SK-N-DZ (cell line): ENCODE results near the gene OVOL1. TPM values are rescaled to one million over a fixed set of nuclear protein-coding genes. Genes with fewer than 3 reads are reported as not detected.
A peak's percentile ranks its signal among the peaks of the same experiment; 100 is the strongest.
"Not testable (repeated sequence)": the region's sequence is repeated elsewhere in the genome, so short reads cannot be mapped to it uniquely, and the experiment has no call there.

Experiments
- DNase-seq: peaks from one replicate; pipeline ENCODE4 v3.0.0-alpha.2; 2015; ENCODE audit warnings: low spot score
- polyA plus RNA-seq, 2 experiments: library from polyadenylated mRNA; depleted of rRNA; stranded (reverse); fragments of >200 nt; gene quantifications; 2 replicates each; pipeline ENCODE4 v1.2.3, GENCODE V29; 2014

Gene OVOL1
- polyA plus RNA-seq (2014; cell fraction: cytosol; rRNA removed) = not detected in 2 replicates
- polyA plus RNA-seq (2014; cell fraction: nucleus; rRNA removed) = not detected in 2 replicates

DNA sequence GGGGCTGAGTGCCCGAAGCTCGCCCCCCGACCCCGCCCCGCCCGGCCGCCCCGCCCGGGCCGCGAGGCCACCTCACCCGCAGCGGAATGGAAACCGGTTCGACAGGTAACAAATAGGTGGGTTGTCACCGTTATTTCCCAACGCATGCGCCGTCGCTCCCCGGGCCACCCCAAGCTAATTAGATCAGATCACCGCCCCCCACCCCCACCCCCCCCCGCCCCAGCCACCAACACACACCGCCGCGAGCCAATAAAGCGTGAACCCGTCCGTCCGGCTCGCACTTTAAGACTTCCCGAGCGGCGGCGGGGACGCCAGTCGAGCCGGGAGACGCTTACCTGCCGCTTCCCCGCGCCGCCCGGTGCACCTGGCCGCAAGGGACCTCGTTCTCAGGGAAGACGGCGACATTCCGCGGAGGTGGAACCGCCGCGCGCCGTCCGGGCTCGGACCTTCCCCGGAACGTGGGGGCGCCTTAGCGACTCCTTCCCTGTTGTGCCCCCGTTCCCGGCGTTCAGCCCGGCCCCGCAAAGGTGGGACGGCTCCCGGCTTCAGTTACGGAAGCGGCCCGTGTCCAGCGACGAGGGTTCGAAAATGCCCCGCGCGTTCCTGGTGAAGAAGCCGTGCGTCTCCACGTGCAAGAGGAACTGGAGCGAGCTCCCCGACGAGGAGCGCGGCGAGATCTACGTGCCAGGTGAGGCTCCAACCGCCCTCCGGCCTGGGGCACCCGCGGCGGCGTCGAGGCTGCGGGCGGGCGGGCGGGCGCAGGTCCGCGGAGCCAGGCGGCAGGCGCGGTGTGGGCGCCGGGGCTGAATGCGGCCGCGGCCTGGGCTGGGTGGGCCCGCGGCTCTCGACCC, at the start of gene OVOL1:
Gene OVOL1, plus strand, starts transcription at position 278 of the 851 bp plus-strand sequence. Its CDS starts 311 bp downstream, at position 589.
- DNase-seq = no peak

DNA sequence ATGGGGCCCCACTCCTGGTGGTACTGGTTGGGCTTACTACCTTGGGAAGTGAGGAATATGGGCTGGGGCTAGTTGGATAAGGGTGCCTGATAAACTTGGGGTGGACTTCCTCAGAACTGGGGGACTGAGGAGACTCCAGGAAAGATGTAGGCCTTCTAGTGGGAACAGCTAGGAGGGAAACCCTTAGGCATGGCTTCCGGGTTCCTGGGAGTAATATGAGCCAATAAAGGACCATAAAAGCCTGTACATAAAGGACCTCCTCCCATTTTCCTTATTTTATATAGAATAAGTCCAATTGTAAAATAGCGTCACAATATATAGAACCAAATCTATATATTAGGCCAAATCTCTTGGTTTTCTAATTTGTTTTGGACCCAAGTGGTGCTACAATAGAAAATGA, 47.8 kb upstream of the OVOL1 start:
- no peak for DNase-seq

DNA sequence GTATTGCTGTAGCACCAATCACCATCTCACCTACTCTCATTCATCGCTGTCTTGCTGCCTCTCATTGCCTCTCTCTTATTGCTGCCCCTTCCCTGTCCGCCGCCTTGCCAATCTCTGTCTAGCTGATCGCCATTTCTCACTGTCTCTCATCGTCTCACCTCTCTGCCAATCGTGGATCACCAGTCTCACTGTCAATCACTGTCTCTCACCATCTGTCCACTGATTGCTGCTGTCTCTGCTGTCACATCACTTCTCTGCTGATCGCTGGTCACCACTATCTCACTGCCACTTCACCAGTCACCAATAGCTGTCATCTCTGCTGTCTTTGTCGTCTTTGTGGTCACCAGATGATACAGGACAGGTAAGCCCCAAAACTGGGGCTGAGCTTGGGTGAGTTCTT, 45.7 kb upstream of the OVOL1 start:
- DNase-seq = no peak

DNA sequence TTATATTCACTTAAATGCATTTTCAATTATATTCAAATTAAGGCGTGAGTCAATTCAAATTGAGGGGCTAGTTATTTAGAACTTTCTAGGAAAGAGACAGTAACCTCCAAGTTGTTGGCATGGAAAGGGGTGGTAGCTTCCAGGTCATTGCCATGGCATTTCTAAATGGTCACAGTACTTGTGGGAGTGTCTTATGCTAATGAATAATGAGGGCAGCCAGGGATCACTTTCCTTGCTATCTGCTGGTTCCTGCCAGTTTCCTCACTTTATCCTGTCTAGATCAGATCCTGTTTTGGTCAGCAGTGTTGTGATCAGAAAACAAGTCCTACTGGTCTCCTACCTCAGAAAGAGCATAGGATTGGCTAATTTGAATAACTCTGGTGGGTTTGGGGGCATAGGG, 44.5 kb upstream of the OVOL1 start:
- no peak for DNase-seq

DNA sequence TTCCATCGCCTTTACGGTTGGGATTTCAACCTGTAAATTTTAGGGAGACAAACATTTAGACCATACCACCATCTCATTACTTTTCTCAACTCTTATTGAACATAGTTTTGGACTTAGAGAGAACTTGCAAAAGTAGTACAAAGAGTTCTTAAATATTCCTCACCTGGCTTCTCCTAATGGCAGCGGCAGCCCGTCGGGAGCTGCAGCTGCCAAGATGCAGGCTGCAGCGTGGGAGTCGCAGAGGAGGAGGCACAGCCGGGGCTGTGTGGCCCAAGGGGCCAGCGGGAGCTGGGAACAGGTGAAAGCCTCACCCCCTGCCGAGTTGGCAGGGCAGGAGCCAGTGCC, 43.2 kb upstream of the OVOL1 start:
- DNase-seq = no peak

DNA sequence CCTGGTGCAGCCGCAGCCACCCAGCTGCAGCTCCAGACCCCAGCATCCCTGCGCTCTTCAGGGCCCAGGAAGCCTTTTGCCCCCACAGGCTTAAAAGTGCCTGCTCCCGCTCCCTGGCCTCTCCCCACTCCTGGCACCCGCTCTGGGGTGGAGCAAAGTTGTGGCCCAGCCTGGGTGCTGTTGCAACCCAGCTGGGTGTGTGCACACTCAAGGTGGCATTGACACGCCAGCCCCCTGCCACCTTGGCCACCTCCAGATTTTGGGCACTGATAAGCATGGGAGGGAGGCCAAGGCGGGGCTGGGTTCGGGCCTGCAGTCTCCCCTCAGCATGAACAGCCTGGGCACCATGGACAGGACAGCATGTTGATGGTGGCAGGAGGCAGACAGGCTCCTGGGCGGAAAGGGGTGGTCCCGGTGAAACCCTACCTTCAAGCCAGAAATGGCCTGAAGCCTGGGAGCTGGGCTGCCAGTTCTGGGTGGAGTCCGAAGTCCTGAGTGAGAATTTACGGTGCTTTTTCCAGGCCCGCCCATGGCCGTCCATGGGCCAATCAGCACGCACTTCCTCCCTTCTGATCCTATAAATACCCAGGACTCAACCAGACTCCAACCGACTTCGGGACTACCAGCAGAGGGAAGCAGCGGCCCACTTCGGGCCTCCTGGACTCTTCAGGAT, 42.7 kb upstream of the OVOL1 start:
- peak; percentile 63 for DNase-seq

DNA sequence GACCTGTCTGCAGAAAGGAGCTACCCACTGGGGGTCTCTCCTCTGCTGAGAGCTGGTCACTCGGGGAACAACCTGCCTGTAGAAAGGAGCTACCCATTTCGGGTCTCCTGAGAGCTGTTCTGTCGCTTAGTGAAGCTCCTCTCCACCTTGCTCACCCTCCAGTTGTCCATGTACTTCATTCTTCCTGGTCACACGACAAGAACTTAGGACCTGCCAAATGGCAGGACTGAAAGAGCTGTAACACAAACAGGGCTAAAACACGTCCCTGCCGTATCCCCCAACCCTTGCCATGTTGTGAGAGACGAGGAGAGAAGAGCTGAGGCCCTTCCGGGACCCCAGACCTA, 42.2 kb upstream of the OVOL1 start:
- no peak for DNase-seq

DNA sequence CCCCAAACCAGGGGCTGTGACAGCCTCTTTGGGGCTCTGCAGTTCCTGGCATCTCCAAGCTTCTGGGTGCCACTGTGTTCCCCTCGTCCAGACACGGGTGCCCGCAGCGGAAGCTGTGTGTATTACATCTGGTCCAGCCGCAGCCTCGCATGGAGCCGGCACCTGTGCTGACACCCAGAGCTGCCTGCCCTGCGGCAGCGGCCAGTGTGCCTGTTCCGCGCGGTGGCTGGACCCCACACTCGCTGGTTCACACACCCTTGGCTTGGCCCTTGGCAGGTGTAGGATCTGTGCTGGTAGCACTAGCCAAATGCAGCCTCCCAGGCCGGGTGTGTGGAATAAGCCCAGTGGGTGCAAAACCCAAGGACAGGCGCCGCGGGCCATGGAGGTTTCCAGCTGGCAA, 41.8 kb upstream of the OVOL1 start:
- DNase-seq = no peak

DNA sequence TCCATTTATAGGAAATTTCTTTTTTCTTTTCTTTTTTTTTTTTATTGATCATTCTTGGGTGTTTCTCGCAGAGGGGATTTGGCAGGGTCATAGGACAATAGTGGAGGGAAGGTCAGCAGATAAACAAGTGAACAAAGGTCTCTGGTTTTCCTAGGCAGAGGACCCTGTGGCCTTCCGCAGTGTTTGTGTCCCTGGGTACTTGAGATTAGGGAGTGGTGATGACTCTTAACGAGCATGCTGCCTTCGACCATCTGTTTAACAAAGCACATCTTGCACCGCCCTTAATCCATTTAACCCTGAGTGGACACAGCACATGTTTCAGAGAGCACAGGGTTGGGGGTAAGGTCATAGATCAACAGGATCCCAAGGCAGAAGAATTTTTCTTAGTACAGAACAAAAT, 24.7 kb upstream of the OVOL1 start:
- DNase-seq = not testable (repeated sequence)

DNA sequence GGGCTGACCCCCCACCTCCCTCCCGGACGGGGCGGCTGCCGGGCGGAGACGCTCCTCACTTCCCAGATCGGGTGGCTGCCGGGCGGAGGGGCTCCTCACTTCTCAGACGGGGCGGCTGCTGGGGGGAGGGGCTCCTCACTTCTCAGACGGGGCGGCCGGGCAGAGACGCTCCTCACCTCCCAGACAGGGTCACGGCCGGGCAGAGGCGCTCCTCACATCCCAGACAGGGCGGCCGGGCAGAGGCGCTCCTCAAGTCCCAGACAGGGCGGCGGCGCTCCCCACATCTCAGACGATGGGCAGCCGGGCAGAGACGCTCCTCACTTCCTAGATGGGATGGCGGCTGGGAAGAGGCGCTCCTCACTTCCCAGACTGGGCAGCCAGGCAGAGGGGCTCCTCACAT, 24.0 kb upstream of the OVOL1 start:
- DNase-seq = not testable (repeated sequence)

DNA sequence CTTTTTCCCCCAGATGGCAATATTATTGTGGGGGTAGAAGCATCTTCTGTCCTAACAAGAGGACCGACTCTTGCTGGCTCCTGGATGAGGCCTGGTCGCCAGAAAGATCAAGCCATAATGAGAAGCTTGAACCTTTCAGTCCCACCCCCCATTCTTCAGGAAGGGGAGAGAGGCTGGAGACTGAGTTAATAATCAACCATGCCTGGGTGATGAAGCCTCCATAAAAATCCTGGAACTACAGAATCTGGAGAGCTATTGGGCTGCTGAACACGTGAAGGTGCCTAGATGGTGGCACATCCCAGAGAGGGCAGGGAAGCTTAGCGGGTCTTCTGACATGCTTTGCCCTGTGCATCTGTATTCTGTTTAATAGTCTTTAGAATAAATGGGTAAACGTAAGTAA, 22.4 kb upstream of the OVOL1 start:
- DNase-seq = no peak

DNA sequence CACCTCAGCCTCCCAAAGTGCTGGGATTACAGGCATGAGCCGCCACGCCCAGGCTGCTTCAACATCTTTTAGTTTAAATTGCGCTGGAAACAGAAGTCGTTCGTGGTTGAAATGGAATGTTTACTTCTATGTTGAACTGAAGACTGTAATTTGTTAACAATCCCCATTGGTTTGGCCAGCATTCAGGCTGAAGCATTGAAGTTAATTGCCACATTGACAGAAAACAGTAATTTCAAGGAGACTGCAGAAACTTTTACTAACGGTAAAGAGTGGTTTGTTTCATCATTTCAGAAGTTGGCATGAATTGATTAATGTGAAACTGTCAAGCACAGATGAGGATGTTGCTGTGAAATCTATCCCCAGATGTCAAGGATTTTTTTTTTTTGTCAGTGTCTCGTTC, 20.3 kb upstream of the OVOL1 start:
- DNase-seq = no peak

DNA sequence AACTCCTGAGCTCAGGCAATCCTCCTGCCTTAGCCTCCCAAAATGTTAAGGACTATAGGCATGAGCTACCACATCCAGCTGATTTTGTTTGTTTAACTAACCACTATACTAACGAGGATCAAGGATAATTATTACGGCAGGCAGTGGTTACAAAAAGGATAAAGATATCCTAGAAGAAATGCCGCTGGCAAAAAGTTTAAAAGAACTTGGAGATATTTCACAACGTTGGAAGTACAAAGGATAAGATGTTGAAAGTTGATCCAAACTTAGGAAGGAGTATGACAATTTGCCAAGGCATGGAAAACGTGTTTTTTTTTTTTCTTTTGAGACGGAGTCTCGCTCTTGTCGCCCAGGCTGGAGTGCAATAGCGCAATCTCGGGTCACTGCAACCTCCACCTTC, 19.5 kb upstream of the OVOL1 start:
- DNase-seq = no peak

DNA sequence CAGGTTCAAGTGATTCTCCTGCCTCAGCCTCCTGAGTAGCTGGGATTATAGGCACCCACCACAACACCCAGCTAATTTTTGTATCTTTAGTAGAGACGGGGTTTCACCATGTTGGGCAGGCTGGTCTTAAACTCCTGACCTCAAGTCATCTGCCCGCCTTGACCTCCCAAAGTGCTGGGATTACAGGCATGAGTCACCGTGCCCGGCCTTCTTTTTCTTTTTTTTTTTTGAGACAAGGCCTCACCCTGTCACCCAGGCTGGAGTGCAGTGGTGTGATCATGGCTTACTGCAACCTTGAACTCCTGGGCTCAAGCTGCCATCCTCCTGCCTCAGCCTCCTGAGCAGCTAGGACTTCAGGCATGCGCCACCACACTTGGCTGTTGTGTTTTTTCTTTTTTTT, 19.1 kb upstream of the OVOL1 start:
- DNase-seq = not testable (repeated sequence)

DNA sequence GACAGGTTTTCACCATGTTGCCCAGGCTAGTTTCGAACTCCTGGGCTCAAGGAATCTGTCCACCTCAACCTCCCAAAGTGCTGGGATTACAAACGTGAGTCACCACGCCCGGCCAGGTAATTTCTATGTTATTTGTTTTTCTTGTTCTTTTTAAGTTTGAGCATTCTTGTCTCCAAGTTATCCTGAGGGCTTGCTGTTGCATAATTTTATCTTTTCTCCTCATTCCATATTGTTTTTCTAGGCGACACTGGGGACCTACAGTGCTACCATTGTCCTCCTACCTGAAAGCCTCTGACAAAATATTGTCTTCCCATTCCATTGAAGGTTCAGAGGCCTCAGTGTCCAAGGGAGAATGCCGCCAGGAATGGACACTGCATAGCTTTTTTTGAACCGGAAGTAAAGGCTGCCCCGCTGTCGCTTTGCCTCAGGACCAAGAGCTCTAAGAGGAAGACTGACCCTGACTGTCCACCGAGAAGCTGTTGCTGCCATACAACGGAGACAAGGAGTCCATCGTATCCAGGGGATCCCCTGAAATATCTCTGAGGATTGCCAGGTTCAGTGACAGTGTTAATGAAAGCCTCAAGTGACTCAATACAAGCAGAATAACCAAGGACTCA, 15.8 kb upstream of the OVOL1 start:
- DNase-seq = no peak

DNA sequence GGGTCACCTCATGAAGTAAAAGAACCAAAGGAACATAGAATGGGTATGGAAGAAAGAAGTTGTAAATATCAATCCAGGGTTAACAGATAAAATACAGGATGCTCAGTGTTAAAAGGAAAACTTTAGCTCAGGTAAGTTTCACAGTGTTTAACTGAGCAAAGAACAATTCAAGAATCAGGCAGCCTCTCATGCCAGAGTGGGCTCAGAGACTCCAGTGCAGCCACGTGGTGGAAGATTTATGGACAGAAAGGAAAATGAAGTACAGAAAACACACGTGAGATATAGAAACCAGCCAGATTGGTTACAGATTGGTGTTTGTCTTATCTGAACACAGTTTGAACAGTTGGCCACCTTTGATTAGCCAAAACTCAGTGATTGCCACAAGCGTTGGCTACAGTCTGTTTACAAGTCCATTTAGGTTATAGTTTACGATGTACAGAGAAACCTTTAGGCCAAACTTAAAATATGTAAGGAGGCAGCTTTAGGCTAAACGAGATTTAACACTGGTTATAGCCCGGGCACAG, 15.2 kb upstream of the OVOL1 start:
- DNase-seq = no peak

DNA sequence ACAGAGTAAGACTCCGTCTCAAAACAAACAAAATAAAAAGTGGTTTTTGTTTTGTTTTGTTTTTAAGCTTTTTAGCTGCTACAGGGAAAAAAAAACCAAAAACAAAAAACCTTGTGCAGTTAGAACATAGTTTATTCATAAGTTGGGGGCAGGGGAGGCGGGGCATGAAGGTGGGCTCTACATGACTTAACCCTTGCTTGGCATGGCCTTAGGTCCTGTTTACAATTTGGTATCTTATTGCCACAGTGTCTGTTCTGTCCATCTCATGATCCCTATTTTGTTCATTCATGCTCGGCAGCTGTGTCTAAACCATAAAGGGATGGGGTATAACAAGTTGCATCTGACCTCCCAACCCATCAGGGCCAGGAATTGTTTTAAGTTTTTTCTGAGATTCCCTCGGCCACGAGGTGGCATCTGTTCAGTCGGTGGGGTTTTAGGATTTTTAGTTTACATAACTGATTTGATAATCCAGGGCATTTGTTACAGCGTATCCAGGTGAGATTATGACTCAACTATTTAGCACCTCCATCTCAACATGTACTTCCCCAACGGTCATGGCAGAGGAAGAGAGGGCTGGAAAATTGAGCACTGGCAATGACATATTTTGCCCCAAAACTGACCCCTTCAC, 13.0 kb upstream of the OVOL1 start:
- DNase-seq = no peak

DNA sequence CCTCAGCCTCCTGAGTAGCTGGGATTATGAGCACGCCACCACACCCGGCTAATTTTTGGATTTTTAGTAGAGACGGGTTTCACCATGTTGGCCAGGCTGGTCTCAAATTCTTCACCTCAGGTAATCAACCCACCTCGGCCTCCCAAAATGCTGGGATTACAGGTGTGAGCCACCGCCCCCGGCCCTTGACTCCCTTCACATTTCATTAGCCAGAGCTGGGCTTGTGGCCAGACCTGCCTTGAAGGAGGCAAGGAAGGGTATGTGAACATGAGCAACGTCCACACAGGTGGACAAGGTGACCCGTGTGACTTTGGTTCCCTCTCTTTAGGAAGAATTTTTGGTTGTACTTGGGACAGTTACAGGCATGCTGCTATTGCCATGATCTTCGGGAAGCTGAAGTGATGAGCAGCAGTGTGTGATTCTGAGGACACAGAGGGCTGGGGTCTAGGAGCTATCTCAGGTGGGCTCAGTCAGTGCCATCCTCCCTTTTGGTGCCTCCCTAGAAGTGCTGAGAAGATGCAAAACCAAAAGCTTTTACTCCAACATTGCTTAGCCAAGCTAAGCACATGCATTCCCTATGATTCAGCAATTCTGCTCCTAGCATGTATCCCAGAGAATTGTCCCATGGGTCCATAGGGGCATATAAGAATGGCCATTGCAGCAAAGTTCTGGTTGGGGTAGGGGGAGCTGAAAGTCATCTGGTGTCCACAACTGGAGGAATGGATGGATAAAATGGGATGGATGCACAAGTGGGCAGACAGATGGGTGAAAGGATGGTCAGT, 12.1 kb upstream of the OVOL1 start:
- DNase-seq = no peak

DNA sequence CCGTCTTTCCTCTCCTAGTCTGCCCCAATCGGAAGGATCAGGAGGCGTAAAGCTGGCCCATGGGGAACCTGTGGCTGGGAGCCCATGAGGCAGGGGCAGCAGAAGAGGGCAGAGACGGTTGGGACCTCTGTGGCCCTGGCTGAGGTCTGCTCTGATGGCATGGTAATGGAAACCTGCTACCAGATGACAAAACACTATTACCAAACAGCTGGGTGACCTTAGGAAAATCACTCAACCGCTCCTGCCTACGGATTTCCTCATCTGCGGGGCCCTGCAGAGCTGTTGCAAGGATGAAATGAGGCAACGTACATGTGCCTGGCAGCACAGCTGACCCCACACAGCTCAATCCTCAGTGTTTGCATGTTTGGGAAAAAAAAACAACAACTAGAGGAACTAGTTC, 10.7 kb upstream of the OVOL1 start:
- DNase-seq = no peak

DNA sequence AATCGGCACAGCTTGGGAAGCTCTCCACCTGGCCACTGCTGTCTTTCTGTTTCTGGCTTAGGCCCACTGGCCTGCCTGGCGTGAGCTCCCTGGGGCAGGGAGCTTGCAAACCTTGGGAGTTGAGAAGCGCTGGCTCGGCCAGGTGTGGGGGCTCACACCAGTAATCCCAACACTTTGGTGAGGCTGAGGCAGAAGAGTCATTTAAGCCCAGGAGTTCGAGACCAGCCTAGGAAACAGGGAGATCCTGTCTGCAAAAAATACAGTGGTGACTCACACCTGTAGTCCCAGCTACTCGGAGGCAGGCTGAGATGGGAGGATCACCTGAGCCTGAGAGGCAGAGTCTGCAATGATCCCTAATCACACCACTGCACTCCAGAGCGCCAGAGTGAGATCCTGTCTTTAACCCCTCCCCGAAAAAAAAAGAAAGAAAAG, 10.1 kb upstream of the OVOL1 start:
- DNase-seq = no peak

DNA sequence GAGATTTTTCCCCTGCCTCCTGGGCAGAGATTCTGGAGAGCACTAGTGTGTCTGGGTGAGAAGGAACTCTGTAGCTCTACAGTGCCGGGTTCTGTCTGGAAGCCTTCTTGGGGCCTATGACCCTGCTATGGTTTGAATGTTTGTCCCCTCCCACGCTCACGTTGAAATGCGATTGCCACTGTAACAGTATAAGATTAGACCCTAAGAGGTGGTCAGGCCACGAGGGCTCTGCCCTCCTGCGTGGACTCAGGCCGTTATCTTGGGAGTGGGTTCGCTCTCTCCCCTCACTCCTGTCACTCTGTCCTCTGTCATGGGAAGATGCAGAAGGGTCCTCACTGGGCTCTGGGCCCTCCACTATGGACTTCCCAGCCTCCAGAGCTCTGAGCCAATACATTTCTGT, 9.6 kb upstream of the OVOL1 start:
- DNase-seq = no peak
